Left lung (tissue), 10 donors: Measurements from ENCODE around the gene PPM1E. TPM values are rescaled to one million over a fixed set of nuclear protein-coding genes. Genes with fewer than 3 reads are reported as not detected.
A peak's percentile ranks its signal among the peaks of the same experiment; 100 is the strongest.

Source experiments
- ATAC-seq: fragments of 200-7000 bp; cut with Tn5 transposase; one replicate; pipeline ENCODE4 v1.9.1; 2020; ENCODE audit warnings: moderate library complexity
- DNase-seq, 4 donors: peaks; one replicate each; pipeline ENCODE4 v3.0.0-alpha.2; 2013 to 2020
- H3K27ac ChIP-seq, 2 donors: fragments of 200-600 bp; sonication (generic) in 1 of 2; one replicate each; pipeline versions ENCODE4 v1.5.0 to v1.8.0; 2020 to 2021
- H3K27me3 ChIP-seq, 2 donors: fragments of 200-600 bp; sonication (generic) in 1 of 2; one replicate each; pipeline versions ENCODE4 v1.5.0 to v1.8.0; 2020 to 2021
- H3K36me3 ChIP-seq, 2 donors: fragments of 200-600 bp; sonication (generic) in 1 of 2; one replicate each; pipeline versions ENCODE4 v1.5.0 to v1.8.0; 2020 to 2021
- H3K4me1 ChIP-seq, 2 donors: fragments of 200-600 bp; one replicate each; pipeline ENCODE4 v1.8.0; 2021
- H3K4me3 ChIP-seq, 2 donors: fragments of 200-600 bp; sonication (generic) in 1 of 2; one replicate each; pipeline versions ENCODE4 v1.5.0 to v1.8.0; 2020 to 2021; ENCODE audit warnings: mild to moderate bottlenecking in 1 of 2
- H3K9me3 ChIP-seq, 2 donors: fragments of 200-600 bp; sonication (generic) in 1 of 2; one replicate each; pipeline versions ENCODE4 v1.5.0 to v1.8.0; 2020 to 2021
- intact Hi-C, 2 donors: fragments of 100-400 bp; cut with DNase I; formaldehyde crosslinking; loops; one replicate each; pipeline versions ENCODE4 v1.11.2 to v1.14.2; 2022
- polyA plus RNA-seq, 6 donors: library from polyadenylated mRNA; unstranded; fragments of 120-200 nt; gene quantifications; one replicate each; pipeline ENCODE4 v1.2.1, GENCODE V29; 2013; ENCODE audit not compliant: insufficient read length in 6 of 6
- total RNA-seq, 2 donors: library from RNA; stranded (reverse); fragmentation: NEBNext Ultra II Directional; extraction: Animal tissue kit (Norgen Biotek cat#: 25700); gene quantifications; one replicate each; pipeline ENCODE4 v1.2.1, GENCODE V29; 2021
- TF ChIP-seq, protein P1 (sequence below), 2 donors: fragments of 200-600 bp; sonication (generic) in 1 of 2; IDR thresholded peaks; one replicate each; pipeline versions ENCODE4 v1.5.0 to v1.8.0; 2021; ENCODE audit warnings: antibody characterized with exemption in 2 of 2
- donor health status: DM: no; HTN: yes; CAD: no.
- donor health status: DM: no; HTN: no; CAD: no.

Gene PPM1E
- total and polyA plus RNA-seq, 8 donors, result 0.21 to 0.68 (median 0.40) TPM

DNA sequence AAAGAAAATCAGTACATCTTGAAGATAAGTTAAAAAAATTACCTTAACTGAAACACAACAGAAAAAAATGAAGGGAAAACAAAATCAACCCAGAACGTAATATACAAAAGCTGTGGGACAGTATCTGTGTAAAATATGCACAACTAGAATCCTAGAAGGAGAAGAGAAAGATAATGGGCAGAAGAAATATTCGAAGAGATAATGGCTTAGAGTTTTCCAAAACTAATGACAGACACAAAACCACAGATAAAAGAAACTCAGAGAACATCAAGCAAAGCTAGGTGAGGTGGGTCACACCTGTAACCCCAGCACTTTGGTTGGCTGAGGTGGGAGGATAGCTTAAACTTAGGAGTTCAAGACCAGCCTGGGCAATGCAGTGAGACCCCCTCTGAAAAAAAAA lies 234.0 kb downstream of the PPM1E start:
- no peaks in the 10 kb centered on the region for H3K4me1 ChIP-seq
- TF ChIP-seq, protein P1, sequence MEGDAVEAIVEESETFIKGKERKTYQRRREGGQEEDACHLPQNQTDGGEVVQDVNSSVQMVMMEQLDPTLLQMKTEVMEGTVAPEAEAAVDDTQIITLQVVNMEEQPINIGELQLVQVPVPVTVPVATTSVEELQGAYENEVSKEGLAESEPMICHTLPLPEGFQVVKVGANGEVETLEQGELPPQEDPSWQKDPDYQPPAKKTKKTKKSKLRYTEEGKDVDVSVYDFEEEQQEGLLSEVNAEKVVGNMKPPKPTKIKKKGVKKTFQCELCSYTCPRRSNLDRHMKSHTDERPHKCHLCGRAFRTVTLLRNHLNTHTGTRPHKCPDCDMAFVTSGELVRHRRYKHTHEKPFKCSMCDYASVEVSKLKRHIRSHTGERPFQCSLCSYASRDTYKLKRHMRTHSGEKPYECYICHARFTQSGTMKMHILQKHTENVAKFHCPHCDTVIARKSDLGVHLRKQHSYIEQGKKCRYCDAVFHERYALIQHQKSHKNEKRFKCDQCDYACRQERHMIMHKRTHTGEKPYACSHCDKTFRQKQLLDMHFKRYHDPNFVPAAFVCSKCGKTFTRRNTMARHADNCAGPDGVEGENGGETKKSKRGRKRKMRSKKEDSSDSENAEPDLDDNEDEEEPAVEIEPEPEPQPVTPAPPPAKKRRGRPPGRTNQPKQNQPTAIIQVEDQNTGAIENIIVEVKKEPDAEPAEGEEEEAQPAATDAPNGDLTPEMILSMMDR (IDR thresholded peaks at IDR 0.05), result no peak
- no peak overlapping the region for H3K4me3 ChIP-seq
- no peaks in the 10 kb centered on the region for H3K36me3 ChIP-seq
- intact Hi-C loops, result no loop called here
- DNase-seq, result no peak
- H3K27ac ChIP-seq, result no peak overlapping the region
- H3K27me3 ChIP-seq, result no peaks in the 10 kb centered on the region
- H3K9me3 ChIP-seq, result no peaks in the 10 kb centered on the region
- no peak for ATAC-seq

DNA sequence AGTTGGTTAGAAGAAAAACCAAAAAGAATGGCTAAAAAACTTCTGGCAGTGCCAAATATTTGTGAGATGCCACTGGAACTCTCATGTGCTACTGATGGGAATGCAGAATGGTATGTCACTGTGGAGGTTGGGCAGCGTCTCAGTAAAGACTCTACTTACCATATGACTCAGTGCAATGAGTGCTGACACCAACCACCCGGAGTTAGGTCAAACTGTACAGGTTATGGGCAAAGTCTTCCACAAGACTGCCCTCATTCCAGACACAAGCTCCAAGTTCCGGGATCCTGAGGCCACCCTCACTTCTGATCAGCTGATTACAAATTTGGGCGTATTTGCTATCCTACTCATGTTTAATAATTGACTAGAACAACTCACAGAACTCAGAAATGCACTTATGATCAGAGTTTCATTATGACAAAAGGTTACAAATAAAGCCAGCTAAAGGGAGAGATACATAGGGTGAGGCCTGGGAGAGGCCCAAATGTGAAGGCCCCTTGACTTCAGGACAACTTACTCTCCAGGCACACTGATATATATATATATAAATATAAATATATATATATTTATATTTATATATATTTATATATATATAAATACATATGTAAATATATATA lies 236.2 kb downstream of the PPM1E start:
- Histone ChIP-seq H3K27me3 (no peaks in the 10 kb centered on the region), H3K9me3 (no peaks in the 10 kb centered on the region), H3K27ac (peak overlapping the region; percentile 49 to 51), H3K36me3 (no peaks in the 10 kb centered on the region), H3K4me3 (no peak overlapping the region), H3K4me1 (peaks cover 0 to 9% of the 10 kb centered on the region in 2 donors)
- ATAC-seq (peak; percentile 91), DNase-seq (peak in 2 of 4 donors; percentile 15 to 55)
- TF ChIP-seq, protein P1 (IDR thresholded peaks at IDR 0.05), result no peak
- intact Hi-C loops, result no loop called here

DNA sequence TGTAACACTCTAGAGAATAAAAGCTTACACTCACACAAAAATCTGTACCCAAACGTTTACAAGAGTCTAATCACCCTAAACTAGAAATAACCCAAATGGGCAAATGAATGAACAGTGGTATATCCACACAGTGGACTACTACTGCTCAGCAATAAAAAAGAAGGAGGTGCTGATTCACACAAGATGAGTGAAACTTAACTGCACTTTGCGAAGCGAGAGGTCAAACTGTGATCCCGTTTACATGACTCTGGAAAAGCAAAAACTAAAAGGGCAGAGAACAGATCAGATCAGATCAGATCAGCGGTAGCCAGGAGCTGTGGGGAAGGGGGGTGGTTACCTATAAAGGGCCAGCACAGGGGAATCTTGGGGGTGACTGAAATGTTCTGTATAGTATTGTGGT lies 237.7 kb downstream of the PPM1E start:
- Histone ChIP-seq H3K4me1 (peaks cover 0 to 24% of the 10 kb centered on the region in 2 donors), H3K36me3 (no peaks in the 10 kb centered on the region), H3K27me3 (no peaks in the 10 kb centered on the region), H3K4me3 (no peak overlapping the region), H3K9me3 (no peaks in the 10 kb centered on the region), H3K27ac (no peak overlapping the region)
- no peak for ATAC-seq
- intact Hi-C loops, result no loop called here
- DNase-seq, result no peak
- TF ChIP-seq, protein P1 (IDR thresholded peaks at IDR 0.05), result no peak

DNA sequence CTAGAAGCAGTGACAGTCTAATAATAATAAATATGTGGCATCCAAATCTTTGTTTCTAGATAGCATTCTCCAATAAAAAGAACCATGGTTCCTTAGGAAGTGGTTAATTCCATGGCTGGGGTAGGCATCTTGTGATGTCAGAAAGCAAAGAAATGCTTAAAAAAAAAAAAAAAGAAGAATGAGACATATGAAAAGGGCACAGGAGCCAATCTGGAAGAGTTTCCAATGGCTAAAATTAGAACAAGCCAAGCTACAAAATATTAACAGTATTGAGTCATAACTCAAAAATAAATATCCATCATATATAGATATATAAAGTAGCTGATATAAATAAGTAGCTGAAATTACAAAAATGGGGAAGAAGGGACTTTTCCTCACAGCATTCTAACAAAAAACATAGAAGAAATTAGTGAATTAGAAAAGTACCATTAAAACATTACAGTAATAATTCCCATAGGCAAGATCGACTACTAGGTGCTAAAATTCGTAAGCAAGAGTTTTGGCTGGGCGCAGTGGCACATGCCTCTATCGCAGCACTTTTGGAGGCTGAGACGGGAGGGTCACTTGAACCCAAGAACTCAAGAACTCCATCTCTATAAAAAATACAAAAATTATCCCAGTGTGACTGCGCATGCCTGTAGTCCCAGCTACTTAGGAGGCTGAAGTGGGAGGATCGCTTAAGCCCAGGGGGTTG lies 239.7 kb downstream of the PPM1E start:
- TF ChIP-seq, protein P1 (IDR thresholded peaks at IDR 0.05), result no peak
- no peaks in the 10 kb centered on the region for H3K9me3 ChIP-seq
- no peak overlapping the region for H3K27ac ChIP-seq
- no peak for DNase-seq
- H3K27me3 ChIP-seq, result no peaks in the 10 kb centered on the region
- H3K4me3 ChIP-seq, result no peak overlapping the region
- no peaks in the 10 kb centered on the region for H3K36me3 ChIP-seq
- ATAC-seq, result no peak
- intact Hi-C loops, result no loop called here
- H3K4me1 ChIP-seq, result peaks cover 0 to 27% of the 10 kb centered on the region in 2 donors

DNA sequence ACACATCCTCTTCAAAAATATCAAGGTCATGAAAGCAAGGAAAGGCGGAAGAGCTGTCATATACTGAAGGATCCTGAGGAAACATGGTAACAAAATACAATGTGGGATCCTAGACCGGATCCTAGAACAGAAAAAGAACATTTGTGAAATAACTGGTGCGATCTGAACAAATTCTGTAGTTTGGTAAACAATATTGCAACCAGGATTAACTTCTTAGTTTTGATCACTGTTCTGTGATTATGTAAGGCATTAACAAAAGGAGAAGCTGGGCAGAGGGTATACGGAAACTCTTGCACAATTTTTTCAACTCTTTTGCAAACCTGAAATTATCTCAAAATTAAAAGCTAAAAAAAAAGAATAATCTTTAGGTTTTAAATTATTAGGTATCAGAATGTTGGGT lies 241.3 kb downstream of the PPM1E start:
- Histone ChIP-seq H3K27me3 (no peaks in the 10 kb centered on the region), H3K4me1 (peaks cover 0 to 39% of the 10 kb centered on the region in 2 donors), H3K4me3 (no peak overlapping the region), H3K27ac (peak overlapping the region in 1 of 2 donors; percentile 82), H3K36me3 (no peaks in the 10 kb centered on the region), H3K9me3 (no peaks in the 10 kb centered on the region)
- DNase-seq, result no peak
- intact Hi-C loops, result no loop called here
- TF ChIP-seq, protein P1 (IDR thresholded peaks at IDR 0.05), result no peak
- ATAC-seq, result no peak
